Small intestine (tissue), 7 donors: ENCODE measurements around the gene SEMA4D. TPM values are rescaled to one million over a fixed set of nuclear protein-coding genes. Genes with fewer than 3 reads are reported as not detected.

Source experiments
- DNase-seq, 2 donors: peaks; one replicate each; pipeline versions ENCODE4 v3.0.0 to v3.0.0-alpha.2; 2013
- FAIRE-seq: peaks from 2 replicates; lab custom pipeline; 2012; peaks lifted over from hg19 to GRCh38; lab: Jason Lieb, UNC
- H3K27ac ChIP-seq, 3 donors: one replicate each; pipeline ENCODE4 v1.5.1; 2013; ENCODE audit warnings: low read length in 2 of 3, mild to moderate bottlenecking in 2 of 3, control low read depth in 1 of 3, inconsistent platforms in 1 of 3, low read depth in 1 of 3, moderate library complexity in 1 of 3
- H3K27me3 ChIP-seq, 3 donors: one replicate each; pipeline ENCODE4 v1.6.1; 2013; ENCODE audit warnings: low read length in 3 of 3, inconsistent platforms in 1 of 3; ENCODE audit not compliant: control insufficient read depth in 3 of 3, insufficient read depth in 3 of 3
- H3K36me3 ChIP-seq, 3 donors: one replicate each; pipeline ENCODE4 v1.6.1; 2013; ENCODE audit warnings: low read length in 3 of 3, inconsistent platforms in 1 of 3, low read depth in 1 of 3, mild to moderate bottlenecking in 1 of 3, moderate library complexity in 1 of 3; ENCODE audit not compliant: control insufficient read depth in 3 of 3, insufficient read depth in 2 of 3
- H3K4me1 ChIP-seq, 3 donors: one replicate each; pipeline ENCODE4 v1.6.1; 2013; ENCODE audit warnings: low read length in 2 of 3, inconsistent platforms in 1 of 3, low read depth in 1 of 3, mild to moderate bottlenecking in 1 of 3, moderate library complexity in 1 of 3; ENCODE audit not compliant: control insufficient read depth in 3 of 3, insufficient read depth in 2 of 3
- H3K4me3 ChIP-seq, 3 donors: one replicate each; pipeline ENCODE4 v1.5.1; 2013; ENCODE audit warnings: low read length in 3 of 3, control low read depth in 1 of 3, inconsistent platforms in 1 of 3, low read depth in 1 of 3, mild to moderate bottlenecking in 1 of 3, moderate library complexity in 1 of 3
- H3K9me3 ChIP-seq, 2 donors: one replicate each; pipeline ENCODE4 v1.6.1; 2013; ENCODE audit warnings: low read depth in 1 of 2, low read length in 1 of 2; ENCODE audit not compliant: control insufficient read depth in 2 of 2, insufficient read depth in 1 of 2
- WGBS, 3 donors: extraction: QIAGEN DNeasy Blood & Tissue Kit; methylation state at CpG; one replicate each; pipeline ENCODE4 v1.1.7; 2013; 5-methylcytosine and 5-hydroxymethylcytosine counted together
- polyA plus RNA-seq, 4 donors: library from polyadenylated mRNA; stranded (reverse) in 3 of 4; unstranded in 1 of 4; fragments of 200-250 nt in 3 of 4; fragments of 120-200 nt in 1 of 4; gene quantifications; one replicate each; pipeline versions ENCODE4 v1.2.1 to v1.2.3, GENCODE V29; 2013
- donor health status: healthy with polysubstance abuse.
- donor health status: control.
- donor health status: control.
- donor health status: Bipolar disorder and iron deficiency.
- donor health status: healthy.

SEMA4D gene
- polyA plus RNA-seq, 4 donors: 0.67 to 29.7 (median 6.7) TPM

DNA sequence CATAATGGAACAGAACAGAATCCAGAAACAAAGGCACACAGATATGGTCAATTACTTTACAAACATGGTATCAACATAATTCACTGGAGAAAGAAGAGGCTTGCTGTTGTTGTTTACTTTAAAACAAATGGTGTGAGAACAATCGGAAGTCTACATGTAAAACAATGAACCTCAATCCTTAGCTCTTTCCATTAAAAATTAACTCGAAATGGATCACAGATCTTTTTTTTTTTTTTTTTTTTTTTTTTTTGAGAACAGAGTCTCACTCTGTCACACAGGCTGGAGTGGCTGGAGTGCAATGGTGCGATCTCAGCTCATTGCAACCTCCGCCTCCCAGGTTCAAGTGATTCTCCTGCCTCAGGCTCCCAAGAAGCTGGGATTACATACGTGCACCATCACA, 9.8 kb downstream of the SEMA4D start:
- no peak overlapping the region for H3K4me3 ChIP-seq
- H3K9me3 ChIP-seq: peaks cover 0 to 5% of the 10 kb centered on the region in 2 donors
- H3K27ac ChIP-seq: no peak overlapping the region
- DNase-seq: no peak
- H3K27me3 ChIP-seq: no peaks in the 10 kb centered on the region
- no peak for FAIRE-seq
- 87 to 90% (median 90%) methylated on average over 5 of the region's 5 CpGs for WGBS, 3 donors
- peaks cover 0 to 7% (median 0%) of the 10 kb centered on the region in 3 donors for H3K36me3 ChIP-seq
- peaks cover 0 to 7% (median 0%) of the 10 kb centered on the region in 3 donors for H3K4me1 ChIP-seq

DNA sequence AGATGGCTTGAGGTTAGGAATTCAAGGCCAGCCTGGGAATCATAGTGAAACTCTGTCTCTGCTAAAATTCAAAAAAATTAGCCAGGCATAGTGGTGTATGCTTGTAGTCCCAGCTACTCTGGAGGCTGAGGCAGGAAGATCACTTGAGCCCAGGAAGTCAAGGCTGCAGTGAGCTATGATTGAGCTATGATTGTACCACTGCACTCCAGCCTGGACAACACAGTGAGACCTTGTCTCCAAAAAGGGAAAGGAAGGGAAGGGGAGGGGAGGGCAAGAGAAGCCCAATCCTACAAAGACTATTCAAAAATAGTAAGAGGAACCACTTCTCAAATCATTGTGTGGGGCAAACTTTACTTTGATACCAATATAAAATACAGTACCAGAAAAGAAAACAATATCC, 11.2 kb downstream of the SEMA4D start:
- Histone ChIP-seq H3K27ac (no peak overlapping the region), H3K4me1 (peaks cover 0 to 2% (median 0%) of the 10 kb centered on the region in 3 donors), H3K27me3 (no peaks in the 10 kb centered on the region), H3K9me3 (peaks cover 0 to 5% of the 10 kb centered on the region in 2 donors), H3K36me3 (peaks cover 0 to 8% (median 0%) of the 10 kb centered on the region in 3 donors), H3K4me3 (no peak overlapping the region)
- FAIRE-seq (no peak), DNase-seq (no peak)

GRCh38 chr9:89484475-89485404, 13.2 kb downstream of the SEMA4D start:
- WGBS, 3 donors: 80 to 91% (median 81%) methylated on average over 6 of the region's 6 CpGs
- H3K4me3 ChIP-seq: peak overlapping the region in 1 of 3 donors; percentile 25
- H3K27ac ChIP-seq: peak overlapping the region in 1 of 3 donors; percentile 63
- DNase-seq: no peak
- H3K4me1 ChIP-seq: no peaks in the 10 kb centered on the region
- H3K9me3 ChIP-seq: peaks cover 0 to 5% of the 10 kb centered on the region in 2 donors
- no peak for FAIRE-seq
- H3K27me3 ChIP-seq: no peaks in the 10 kb centered on the region
- H3K36me3 ChIP-seq: peaks cover 0 to 13% (median 0%) of the 10 kb centered on the region in 3 donors

DNA sequence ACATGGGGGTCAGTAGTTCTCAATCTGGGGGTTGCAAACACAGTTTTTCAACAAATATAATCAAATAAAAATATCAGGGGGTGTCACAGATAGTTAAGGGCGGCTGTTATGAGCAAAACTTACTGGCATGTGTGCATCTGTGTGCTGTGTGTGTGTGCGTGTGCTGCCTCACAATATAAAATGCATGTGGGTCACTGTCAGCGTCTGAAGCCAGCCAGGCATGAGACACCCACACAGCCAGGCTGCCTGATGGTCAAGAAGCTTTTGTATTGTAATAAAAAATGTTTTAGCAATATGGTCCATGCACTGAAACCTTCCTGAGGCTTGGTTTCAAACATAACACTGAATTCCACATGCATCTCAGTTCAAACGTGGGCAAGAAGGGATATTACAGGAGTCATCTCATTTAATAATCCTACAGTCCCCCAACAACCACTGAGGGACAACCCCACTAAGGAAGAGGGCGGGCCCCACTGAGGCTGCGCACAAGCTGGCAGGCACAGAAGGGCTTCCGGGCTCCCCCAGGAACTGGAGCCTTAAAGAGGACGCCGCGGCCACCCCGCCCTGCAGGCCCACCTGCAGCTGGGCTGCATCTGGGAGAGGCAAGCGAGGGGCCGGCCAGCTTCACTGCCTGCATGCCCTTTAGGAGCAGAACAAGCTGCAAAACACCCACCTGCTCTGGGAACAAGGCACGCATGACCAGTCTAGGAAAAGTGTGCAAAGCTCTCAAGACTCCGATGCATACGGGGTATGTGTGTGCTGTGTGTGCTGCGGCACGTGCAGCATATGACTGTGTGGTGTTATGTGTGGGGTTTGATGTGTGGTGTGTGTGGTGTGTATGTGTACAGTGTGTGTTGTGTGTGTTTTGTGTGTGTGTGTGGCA, 14.1 kb downstream of the SEMA4D start:
- WGBS, 3 donors: 71 to 82% (median 78%) methylated on average over 18 of the region's 18 CpGs
- peaks cover 0 to 20% (median 0%) of the 10 kb centered on the region in 3 donors for H3K36me3 ChIP-seq
- H3K4me3 ChIP-seq: peak overlapping the region in 1 of 3 donors; percentile 25
- H3K27ac ChIP-seq: peak overlapping the region in 1 of 3 donors; percentile 63
- no peak for FAIRE-seq
- no peaks in the 10 kb centered on the region for H3K27me3 ChIP-seq
- peaks cover 0 to 10% of the 10 kb centered on the region in 2 donors for H3K9me3 ChIP-seq
- H3K4me1 ChIP-seq: no peaks in the 10 kb centered on the region
- no peak for DNase-seq

- no peak for FAIRE-seq
Measured at GRCh38 chr9:89482901-89483361, 15.0 kb downstream of the SEMA4D start.

DNA sequence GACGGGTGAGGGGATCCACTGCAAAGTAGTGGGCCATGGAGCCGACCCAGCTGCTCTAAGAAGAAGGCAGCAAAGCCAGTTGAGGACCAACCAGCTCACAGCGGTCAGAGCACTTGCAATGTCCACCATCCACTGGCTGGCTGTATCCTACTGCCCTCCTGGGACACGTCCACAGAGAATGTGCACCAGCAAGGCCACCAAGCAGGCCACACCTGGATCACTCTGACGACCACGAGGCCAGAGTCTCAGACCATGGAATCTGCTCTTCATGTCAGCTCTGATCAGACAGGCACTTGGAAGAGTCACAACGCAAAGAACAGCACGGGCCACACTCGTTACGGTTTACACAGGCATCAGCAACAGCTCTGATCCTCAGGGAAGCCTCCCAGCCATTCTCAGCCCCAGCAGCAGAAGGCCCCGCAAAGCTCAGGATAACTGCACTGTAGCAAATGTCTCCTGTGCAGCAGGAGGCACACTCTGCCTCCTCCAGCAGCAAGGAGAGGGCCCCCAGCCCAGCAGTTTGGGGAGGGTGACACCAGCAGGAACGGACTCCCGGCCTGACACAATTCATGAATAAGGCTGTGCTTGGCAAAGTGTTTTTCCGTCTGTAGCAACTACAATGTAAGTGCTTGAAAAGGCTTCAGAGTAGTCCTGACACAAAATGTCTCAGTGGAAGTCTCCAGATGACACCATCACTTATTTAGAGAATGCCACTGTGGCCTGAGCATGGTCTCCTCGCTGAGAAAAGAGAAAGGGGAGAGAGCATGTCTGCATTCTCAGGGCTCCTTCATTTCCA, 15.7 kb downstream of the SEMA4D start:
- WGBS, 3 donors: 58 to 66% (median 58%) methylated on average over 15 of the region's 15 CpGs
- H3K4me1 ChIP-seq: peaks cover 0 to 8% (median 5%) of the 10 kb centered on the region in 3 donors
- peaks cover 0 to 12% of the 10 kb centered on the region in 2 donors for H3K9me3 ChIP-seq
- H3K27me3 ChIP-seq: no peaks in the 10 kb centered on the region
- peak overlapping the region in 1 of 3 donors; percentile 53 for H3K27ac ChIP-seq
- H3K4me3 ChIP-seq: no peak overlapping the region
- H3K36me3 ChIP-seq: peaks cover 0 to 22% (median 0%) of the 10 kb centered on the region in 3 donors
- DNase-seq: no peak
- no peak for FAIRE-seq

More at GRCh38 chr9:89482901-89483361, 15.0 kb downstream of the SEMA4D start:
- peaks cover 0 to 12% of the 10 kb centered on the region in 2 donors for H3K9me3 ChIP-seq
- peak overlapping the region in 1 of 3 donors; percentile 12 for H3K27ac ChIP-seq
- peaks cover 0 to 6% (median 1%) of the 10 kb centered on the region in 3 donors for H3K4me1 ChIP-seq
- peaks cover 0 to 22% (median 0%) of the 10 kb centered on the region in 3 donors for H3K36me3 ChIP-seq
- no peak for DNase-seq
- no peaks in the 10 kb centered on the region for H3K27me3 ChIP-seq
- 80 to 86% (median 82%) methylated on average over 9 of the region's 9 CpGs for WGBS, 3 donors
- no peak overlapping the region for H3K4me3 ChIP-seq

- FAIRE-seq: no peak
- peaks cover 0 to 24% (median 0%) of the 10 kb centered on the region in 3 donors for H3K36me3 ChIP-seq
- no peaks in the 10 kb centered on the region for H3K27me3 ChIP-seq
- peaks cover 0 to 15% (median 13%) of the 10 kb centered on the region in 3 donors for H3K4me1 ChIP-seq
- 70 to 91% (median 83%) methylated on average over 11 of the region's 11 CpGs for WGBS, 3 donors
- no peak overlapping the region for H3K4me3 ChIP-seq
- peak overlapping the region in 1 of 3 donors; percentile 53 for H3K27ac ChIP-seq
- DNase-seq: no peak
- peaks cover 0 to 9% of the 10 kb centered on the region in 2 donors for H3K9me3 ChIP-seq
Measured at GRCh38 chr9:89481538-89481915, 16.4 kb downstream of the SEMA4D start.
